Measurements from ENCODE around the gene ANGPTL4. TPM values are rescaled to one million over a fixed set of nuclear protein-coding genes. Genes with fewer than 3 reads are reported as not detected.
"Not testable (repeated sequence)": the region's sequence is repeated elsewhere in the genome, so short reads cannot be mapped to it uniquely, and the experiment has no call there.

Gene ANGPTL4
- total RNA-seq, 1 experiment from 2014 or later, result 1.7 TPM

DNA sequence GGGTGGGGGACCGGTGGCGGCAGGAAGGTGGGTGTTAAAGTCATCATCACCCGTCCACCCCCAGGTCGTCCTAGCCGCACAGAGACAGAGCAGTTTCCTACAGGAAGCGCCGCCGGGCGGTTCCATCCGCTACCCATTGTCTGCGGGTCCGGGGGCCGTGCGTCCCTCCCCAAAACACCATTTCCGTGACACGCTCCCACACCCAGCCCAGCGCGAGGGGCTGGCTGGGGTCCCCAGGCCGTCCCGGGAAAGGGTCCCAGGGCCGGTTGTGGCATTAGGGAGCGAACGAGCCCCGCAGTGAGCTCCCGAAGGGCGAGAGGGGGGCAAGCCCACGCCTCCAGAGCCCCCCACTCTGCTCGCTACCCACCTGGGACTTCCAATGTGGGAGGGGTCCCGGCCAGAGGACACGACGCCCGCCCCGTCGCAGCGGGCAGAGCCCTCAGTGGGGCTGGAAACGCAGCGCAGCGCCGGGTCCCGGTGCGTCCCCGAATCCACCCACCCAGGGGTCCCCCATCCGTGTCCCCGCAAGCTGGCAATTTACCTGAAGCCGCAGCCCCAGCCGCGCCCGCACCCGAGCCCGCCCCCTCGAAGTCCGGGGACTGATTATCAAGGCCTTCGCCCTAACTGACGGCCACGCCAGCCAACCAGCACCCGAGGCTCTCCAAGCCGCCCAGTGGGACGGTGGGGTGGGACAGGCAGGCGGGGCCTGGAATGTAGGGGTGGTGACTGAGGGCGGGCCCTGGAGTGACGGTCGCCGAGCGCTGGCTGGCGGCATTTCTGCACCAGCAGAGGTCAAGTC, 21.1 kb upstream of the ANGPTL4 start, which contains the start of gene KANK3:
Gene KANK3 (minus strand): TSS at position 579 of the 799 bp plus-strand sequence. CDS start 5,434 bp downstream, outside the sequence.
- DNase-seq (ENCODE audit: low spot score), result peak; percentile 98
- CTCF ChIA-PET, result no interaction called here
- POLR2A ChIA-PET (ENCODE audit: low non-redundant PET), result no interaction called here
- H3K9me3 ChIP-seq (ENCODE audit: low read depth, low read length, poor library complexity, severe bottlenecking), result no peaks in the 10 kb centered on the region
- TF ChIP-seq, protein P1, sequence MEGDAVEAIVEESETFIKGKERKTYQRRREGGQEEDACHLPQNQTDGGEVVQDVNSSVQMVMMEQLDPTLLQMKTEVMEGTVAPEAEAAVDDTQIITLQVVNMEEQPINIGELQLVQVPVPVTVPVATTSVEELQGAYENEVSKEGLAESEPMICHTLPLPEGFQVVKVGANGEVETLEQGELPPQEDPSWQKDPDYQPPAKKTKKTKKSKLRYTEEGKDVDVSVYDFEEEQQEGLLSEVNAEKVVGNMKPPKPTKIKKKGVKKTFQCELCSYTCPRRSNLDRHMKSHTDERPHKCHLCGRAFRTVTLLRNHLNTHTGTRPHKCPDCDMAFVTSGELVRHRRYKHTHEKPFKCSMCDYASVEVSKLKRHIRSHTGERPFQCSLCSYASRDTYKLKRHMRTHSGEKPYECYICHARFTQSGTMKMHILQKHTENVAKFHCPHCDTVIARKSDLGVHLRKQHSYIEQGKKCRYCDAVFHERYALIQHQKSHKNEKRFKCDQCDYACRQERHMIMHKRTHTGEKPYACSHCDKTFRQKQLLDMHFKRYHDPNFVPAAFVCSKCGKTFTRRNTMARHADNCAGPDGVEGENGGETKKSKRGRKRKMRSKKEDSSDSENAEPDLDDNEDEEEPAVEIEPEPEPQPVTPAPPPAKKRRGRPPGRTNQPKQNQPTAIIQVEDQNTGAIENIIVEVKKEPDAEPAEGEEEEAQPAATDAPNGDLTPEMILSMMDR (conservative IDR thresholded peaks at IDR 0.05; ENCODE audit: low read depth, low read length), result no peak
- no peak for TF ChIP-seq EZH2 (IDR thresholded peaks at IDR 0.05; ENCODE audit: borderline replicate concordance, low read depth, low read length, poor library complexity, severe bottlenecking)
- H3K4me3 ChIP-seq (ENCODE audit: low read depth, low read length, poor library complexity, severe bottlenecking), result peak within 1 kb of the TSS; percentile 55
- H3K4me1 ChIP-seq (ENCODE audit: insufficient read depth, low read length, poor library complexity, severe bottlenecking), result no peaks in the 10 kb centered on the region
- intact Hi-C loops (cut with micrococcal nuclease; ENCODE audit: unreplicated experiment), result no loop called here
- no peaks in the 10 kb centered on the region for H3K27me3 ChIP-seq (replicated peaks; ENCODE audit: insufficient read depth, low read depth, low read length, poor library complexity)
- no TSS peak for BruUV-seq (replicated peaks)
- no peak within 1 kb of the TSS for H3K27ac ChIP-seq (ENCODE audit: low read depth, low read length, poor library complexity, severe bottlenecking)
- H3K36me3 ChIP-seq (ENCODE audit: insufficient read depth, low read length, poor library complexity, severe bottlenecking), result no peaks in the 10 kb centered on the region

DNA sequence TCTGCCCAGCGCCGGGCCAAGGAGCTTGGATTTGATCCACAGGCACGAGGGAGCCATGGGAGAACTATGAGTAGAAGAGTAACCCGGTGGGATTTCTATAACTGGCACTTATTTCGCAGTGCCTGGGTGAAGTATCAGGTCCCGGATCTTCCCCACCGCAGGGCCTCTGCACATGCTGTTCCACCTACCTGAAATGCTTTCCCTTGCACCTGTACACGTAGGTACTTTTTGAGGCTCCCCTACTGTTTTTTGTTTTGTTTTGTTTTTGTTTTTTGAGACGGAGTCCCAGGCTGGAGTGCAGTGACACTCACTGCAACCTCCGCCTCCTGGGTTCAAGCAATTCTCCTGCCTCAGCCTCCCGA, 20.5 kb upstream of the ANGPTL4 start:
- Histone ChIP-seq H3K4me1 (ENCODE audit: insufficient read depth, low read length, poor library complexity, severe bottlenecking) (no peaks in the 10 kb centered on the region), H3K36me3 (ENCODE audit: insufficient read depth, low read length, poor library complexity, severe bottlenecking) (no peaks in the 10 kb centered on the region), H3K27ac (ENCODE audit: low read depth, low read length, poor library complexity, severe bottlenecking) (no peak overlapping the region), H3K27me3 (replicated peaks; ENCODE audit: insufficient read depth, low read depth, low read length, poor library complexity) (no peaks in the 10 kb centered on the region), H3K4me3 (ENCODE audit: low read depth, low read length, poor library complexity, severe bottlenecking) (peak overlapping the region; percentile 55), H3K9me3 (ENCODE audit: low read depth, low read length, poor library complexity, severe bottlenecking) (no peaks in the 10 kb centered on the region)
- ChIA-PET CTCF (interaction anchor here (0.7 kb wide), 1 partner anchor 19 kb away, joined by 5 read pairs; no protein-coding TSS in a partner anchor), POLR2A (ENCODE audit: low non-redundant PET) (no interaction called here)
- intact Hi-C loops (cut with micrococcal nuclease; ENCODE audit: unreplicated experiment), result no loop called here
- DNase-seq (ENCODE audit: low spot score), result no peak
- BruUV-seq (replicated peaks), result no TSS peak
- TF ChIP-seq EZH2 (IDR thresholded peaks at IDR 0.05; ENCODE audit: borderline replicate concordance, low read depth, low read length, poor library complexity, severe bottlenecking), result no peak
- TF ChIP-seq, protein P1 (conservative IDR thresholded peaks at IDR 0.05; ENCODE audit: low read depth, low read length), result no peak

DNA sequence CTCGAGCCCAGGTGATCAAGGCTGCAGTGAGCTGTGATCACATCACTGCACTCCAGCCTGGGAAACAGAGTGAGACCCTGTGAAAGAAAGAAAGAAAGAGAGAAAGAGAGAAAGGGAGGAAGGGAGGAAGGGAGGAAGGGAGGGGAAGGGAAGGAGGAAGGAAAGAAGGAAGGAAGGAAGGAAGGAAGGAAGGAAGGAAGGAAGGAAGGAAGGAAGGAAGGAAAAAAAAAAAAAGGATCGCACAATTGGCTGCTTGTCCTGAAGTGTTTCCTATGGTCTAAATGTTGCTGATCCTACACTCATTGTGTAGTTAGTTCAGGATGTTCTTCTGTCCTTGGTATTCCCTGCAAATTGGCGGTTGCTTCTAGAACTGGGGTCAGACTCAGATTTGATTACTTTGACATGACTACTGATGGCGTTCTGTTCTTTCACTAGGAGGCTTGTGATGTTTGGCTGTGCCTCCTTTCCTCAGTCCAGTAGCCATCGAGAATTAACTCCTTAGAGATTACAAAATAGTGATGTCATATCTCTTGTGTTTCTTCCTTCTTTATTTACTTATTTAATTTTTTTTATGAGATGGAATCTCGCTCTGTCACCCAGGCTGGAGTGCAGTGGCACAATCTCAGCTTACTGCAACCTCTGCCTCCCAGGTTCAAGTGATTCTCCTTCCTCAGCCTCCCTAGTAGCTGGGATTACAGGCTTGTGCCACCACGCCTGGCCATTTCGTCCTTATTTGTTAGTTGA, 14.2 kb upstream of the ANGPTL4 start:
- H3K36me3 ChIP-seq (ENCODE audit: insufficient read depth, low read length, poor library complexity, severe bottlenecking); H3K27me3 ChIP-seq (replicated peaks; ENCODE audit: insufficient read depth, low read depth, low read length, poor library complexity); CTCF ChIA-PET; BruUV-seq (replicated peaks); H3K27ac ChIP-seq (ENCODE audit: low read depth, low read length, poor library complexity, severe bottlenecking); H3K9me3 ChIP-seq (ENCODE audit: low read depth, low read length, poor library complexity, severe bottlenecking); H3K4me3 ChIP-seq (ENCODE audit: low read depth, low read length, poor library complexity, severe bottlenecking); POLR2A ChIA-PET (ENCODE audit: low non-redundant PET): not testable (repeated sequence)
- peak; percentile 63 for DNase-seq (ENCODE audit: low spot score)
- intact Hi-C loops (cut with micrococcal nuclease; ENCODE audit: unreplicated experiment), result loop anchor here (5.0 kb wide), 1 partner anchor 178 kb away; no protein-coding TSS in a partner anchor
- H3K4me1 ChIP-seq (ENCODE audit: insufficient read depth, low read length, poor library complexity, severe bottlenecking), result peaks cover 26% of the 10 kb centered on the region

Measured in A673 (cell line).